ENCODE results near the gene CDC42EP2. TPM values are rescaled to one million over a fixed set of nuclear protein-coding genes. Genes with fewer than 3 reads are reported as not detected.
A peak's percentile ranks its signal among the peaks of the same experiment; 100 is the strongest.

Gene CDC42EP2
- total and polyA plus RNA-seq, 4 donors, result 9.2 to 35.0 (median 26.2) TPM

- ATAC-seq (ENCODE audit: insufficient read depth, low FRiP score) (no peak), DNase-seq (peak; percentile 84 to 93 (median 87))
- no peaks in the 10 kb centered on the region for H3K27me3 ChIP-seq (ENCODE audit: control insufficient read depth in 3 of 3, insufficient read depth in 3 of 3, low read length in 2 of 3)
- WGBS, 2 donors, result 86 to 87% methylated on average over 10 of the region's 10 CpGs
- no peak overlapping the region for H3K4me3 ChIP-seq
- TF ChIP-seq CTCF (IDR thresholded peaks at IDR 0.05; ENCODE audit: control extremely low read depth, extremely low read depth), result no peak
- H3K4me1 ChIP-seq (ENCODE audit: control insufficient read depth in 5 of 5, insufficient read depth in 5 of 5, low read length in 5 of 5), result peaks cover 2 to 94% (median 42%) of the 10 kb centered on the region in 5 donors
- H3K9me3 ChIP-seq (ENCODE audit: control insufficient read depth in 4 of 4, insufficient read depth in 3 of 4, low read length in 3 of 4), result no peaks in the 10 kb centered on the region
- no peak overlapping the region for H3K9ac ChIP-seq (ENCODE audit: insufficient read depth in 1 of 2, low read length in 2 of 2)
- peak overlapping the region; percentile 21 to 53 for H3K27ac ChIP-seq (ENCODE audit: low read depth in 1 of 2, low read length in 1 of 2)
- H3K36me3 ChIP-seq (ENCODE audit: control insufficient read depth in 4 of 4, insufficient read depth in 4 of 4, low read length in 4 of 4), result peaks cover 0 to 24% (median 4%) of the 10 kb centered on the region in 4 donors
These were observed 20.7 kb upstream of the CDC42EP2 start for GRCh38 chr11:65293909-65294381.

- no peak for DNase-seq
These were observed 19.7 kb upstream of the CDC42EP2 start for GRCh38 chr11:65295001-65295400.

GRCh38 chr11:65295571-65296341 lies 18.9 kb upstream of the CDC42EP2 start:
- ATAC-seq (ENCODE audit: insufficient read depth, low FRiP score), result no peak
- Histone ChIP-seq H3K9me3 (ENCODE audit: control insufficient read depth in 4 of 4, insufficient read depth in 3 of 4, low read length in 3 of 4) (no peaks in the 10 kb centered on the region), H3K9ac (ENCODE audit: insufficient read depth in 1 of 2, low read length in 2 of 2) (peak overlapping the region in 1 of 2 donors; percentile 30), H3K27ac (ENCODE audit: low read depth in 1 of 2, low read length in 1 of 2) (peak overlapping the region; percentile 7 to 36), H3K4me3 (no peak overlapping the region), H3K36me3 (ENCODE audit: control insufficient read depth in 4 of 4, insufficient read depth in 4 of 4, low read length in 4 of 4) (peaks cover 0 to 24% (median 1%) of the 10 kb centered on the region in 4 donors), H3K27me3 (ENCODE audit: control insufficient read depth in 3 of 3, insufficient read depth in 3 of 3, low read length in 2 of 3) (no peaks in the 10 kb centered on the region), H3K4me1 (ENCODE audit: control insufficient read depth in 5 of 5, insufficient read depth in 5 of 5, low read length in 5 of 5) (peaks cover 2 to 91% (median 43%) of the 10 kb centered on the region in 5 donors)
- no peak for TF ChIP-seq CTCF (IDR thresholded peaks at IDR 0.05; ENCODE audit: control extremely low read depth, extremely low read depth)
- no peak for DNase-seq
- WGBS, 2 donors, result 92 to 93% methylated on average over 11 of the region's 11 CpGs

More at GRCh38 chr11:65295001-65295400, 19.7 kb upstream of the CDC42EP2 start:
- Histone ChIP-seq H3K9ac (ENCODE audit: insufficient read depth in 1 of 2, low read length in 2 of 2) (no peak overlapping the region), H3K9me3 (ENCODE audit: control insufficient read depth in 4 of 4, insufficient read depth in 3 of 4, low read length in 3 of 4) (no peaks in the 10 kb centered on the region), H3K4me3 (no peak overlapping the region), H3K4me1 (ENCODE audit: control insufficient read depth in 5 of 5, insufficient read depth in 5 of 5, low read length in 5 of 5) (peaks cover 2 to 98% (median 47%) of the 10 kb centered on the region in 5 donors), H3K27me3 (ENCODE audit: control insufficient read depth in 3 of 3, insufficient read depth in 3 of 3, low read length in 2 of 3) (no peaks in the 10 kb centered on the region), H3K36me3 (ENCODE audit: control insufficient read depth in 4 of 4, insufficient read depth in 4 of 4, low read length in 4 of 4) (peaks cover 0 to 24% (median 1%) of the 10 kb centered on the region in 4 donors), H3K27ac (ENCODE audit: low read depth in 1 of 2, low read length in 1 of 2) (peak overlapping the region in 1 of 2 donors; percentile 34)
- no peak for ATAC-seq (ENCODE audit: insufficient read depth, low FRiP score)
- TF ChIP-seq CTCF (IDR thresholded peaks at IDR 0.05; ENCODE audit: control extremely low read depth, extremely low read depth), result no peak
- 91 to 95% methylated on average over 11 of the region's 11 CpGs for WGBS, 2 donors

Data from lung (tissue), 12 donors.